Muscle layer of colon (tissue), 2 donors: ENCODE measurements around the gene DNALI1.
"Not testable (repeated sequence)": the region's sequence is repeated elsewhere in the genome, so short reads cannot be mapped to it uniquely, and the experiment has no call there.

Source experiments
- H3K27ac ChIP-seq: one replicate; pipeline ENCODE4 v1.7.0; 2013; ENCODE audit warnings: low read depth, mild to moderate bottlenecking, low read length, moderate library complexity
- H3K27me3 ChIP-seq, 2 donors: one replicate each; pipeline ENCODE4 v1.7.0; 2013; ENCODE audit warnings: low read length in 2 of 2, mild to moderate bottlenecking in 2 of 2; ENCODE audit not compliant: insufficient read depth in 2 of 2, control insufficient read depth in 1 of 2
- H3K36me3 ChIP-seq: one replicate; pipeline ENCODE4 v1.7.0; 2013; ENCODE audit warnings: mild to moderate bottlenecking, low read length; ENCODE audit not compliant: insufficient read depth
- H3K4me1 ChIP-seq: one replicate; pipeline ENCODE4 v1.7.0; 2013; ENCODE audit warnings: mild to moderate bottlenecking, low read length; ENCODE audit not compliant: insufficient read depth
- H3K4me3 ChIP-seq, 2 donors: one replicate each; pipeline ENCODE4 v1.7.0; 2013; ENCODE audit warnings: low read length in 2 of 2, low read depth in 1 of 2, mild to moderate bottlenecking in 1 of 2, moderate library complexity in 1 of 2
- H3K9ac ChIP-seq: one replicate; pipeline ENCODE4 v1.7.0; 2013; ENCODE audit warnings: low read length
- H3K9me3 ChIP-seq: one replicate; pipeline ENCODE4 v1.7.0; 2013; ENCODE audit warnings: mild to moderate bottlenecking, low read length
- donor health status: abdominal sarcoma.
- donor health status: Adenocarcinoma of cecum.

DNALI1 gene

GRCh38 chr1:37556712-37557196 lies at the start of gene DNALI1:
TSS of gene DNALI1 (plus strand) at chr1:37556940. CDS start at chr1:37556995, 55 bp downstream.
- no peak within 1 kb of the TSS for H3K9ac ChIP-seq
- peak within 1 kb of the TSS; percentile 56 to 80 for H3K4me3 ChIP-seq

DNA sequence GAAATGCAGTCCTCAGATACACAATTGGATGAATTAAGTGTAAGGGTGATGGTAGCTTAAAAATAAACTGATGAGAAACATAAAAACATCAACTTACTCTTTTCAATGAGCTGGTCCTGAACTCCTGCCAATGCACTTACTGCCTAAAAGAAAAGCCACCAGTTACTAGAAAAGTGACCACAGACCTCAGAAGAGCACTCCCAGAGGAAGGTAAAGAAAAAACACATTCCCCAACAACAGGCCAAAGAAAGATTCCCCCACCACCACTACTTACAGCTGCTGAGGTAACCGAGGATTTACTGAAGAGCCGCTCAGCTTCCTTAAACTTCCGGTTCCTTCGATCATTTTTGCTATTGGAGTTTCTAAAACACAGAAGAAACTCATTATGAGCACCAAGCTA lies 47.6 kb upstream of the DNALI1 start:
- Histone ChIP-seq H3K9me3 (no peaks in the 10 kb centered on the region), H3K4me1 (peaks cover 13% of the 10 kb centered on the region), H3K4me3 (no peak overlapping the region), H3K9ac (no peak overlapping the region), H3K27ac (no peak overlapping the region), H3K27me3 (no peaks in the 10 kb centered on the region), H3K36me3 (peaks cover 33% of the 10 kb centered on the region)

More at GRCh38 chr1:37556712-37557196, at the start of gene DNALI1:
- no peaks in the 10 kb centered on the region for H3K27me3 ChIP-seq
- H3K27ac ChIP-seq: peak within 1 kb of the TSS; percentile 63
- peaks cover 9% of the 10 kb centered on the region for H3K36me3 ChIP-seq
- no peaks in the 10 kb centered on the region for H3K9me3 ChIP-seq
- H3K4me1 ChIP-seq: peaks cover 35% of the 10 kb centered on the region

DNA sequence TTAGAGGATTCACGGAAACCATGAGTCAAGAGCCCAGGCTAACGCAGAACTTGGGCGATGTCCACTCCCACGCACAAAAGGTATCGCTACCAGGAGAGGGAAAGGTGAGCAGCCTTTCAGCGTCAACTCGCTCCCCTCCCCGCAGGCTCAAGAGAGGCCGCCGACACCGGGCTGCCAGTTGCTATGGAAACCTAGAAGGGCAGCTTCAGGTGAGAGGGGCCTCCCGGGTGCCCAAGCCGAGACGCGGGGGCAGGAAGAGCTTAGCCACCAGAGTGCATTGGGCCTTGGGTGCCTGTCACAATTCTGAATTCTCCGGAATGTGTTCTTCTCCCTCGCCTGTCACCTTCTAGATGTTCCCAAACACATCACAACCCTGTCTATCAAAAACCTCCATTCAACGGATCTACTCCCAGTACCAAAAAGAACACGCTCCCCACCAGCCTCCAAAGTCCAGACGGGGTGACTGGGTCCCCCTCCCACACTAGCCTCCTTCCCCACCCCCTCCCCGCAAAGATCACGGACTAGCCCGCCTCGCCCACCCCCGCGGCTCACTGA lies 42.9 kb upstream of the DNALI1 start:
- H3K4me1 ChIP-seq: peaks cover 16% of the 10 kb centered on the region
- peak overlapping the region; percentile 78 to 97 for H3K4me3 ChIP-seq
- no peaks in the 10 kb centered on the region for H3K9me3 ChIP-seq
- no peaks in the 10 kb centered on the region for H3K27me3 ChIP-seq
- H3K9ac ChIP-seq: peak overlapping the region; percentile 1
- H3K36me3 ChIP-seq: peaks cover 17% of the 10 kb centered on the region
- H3K27ac ChIP-seq: peak overlapping the region; percentile 98

DNA sequence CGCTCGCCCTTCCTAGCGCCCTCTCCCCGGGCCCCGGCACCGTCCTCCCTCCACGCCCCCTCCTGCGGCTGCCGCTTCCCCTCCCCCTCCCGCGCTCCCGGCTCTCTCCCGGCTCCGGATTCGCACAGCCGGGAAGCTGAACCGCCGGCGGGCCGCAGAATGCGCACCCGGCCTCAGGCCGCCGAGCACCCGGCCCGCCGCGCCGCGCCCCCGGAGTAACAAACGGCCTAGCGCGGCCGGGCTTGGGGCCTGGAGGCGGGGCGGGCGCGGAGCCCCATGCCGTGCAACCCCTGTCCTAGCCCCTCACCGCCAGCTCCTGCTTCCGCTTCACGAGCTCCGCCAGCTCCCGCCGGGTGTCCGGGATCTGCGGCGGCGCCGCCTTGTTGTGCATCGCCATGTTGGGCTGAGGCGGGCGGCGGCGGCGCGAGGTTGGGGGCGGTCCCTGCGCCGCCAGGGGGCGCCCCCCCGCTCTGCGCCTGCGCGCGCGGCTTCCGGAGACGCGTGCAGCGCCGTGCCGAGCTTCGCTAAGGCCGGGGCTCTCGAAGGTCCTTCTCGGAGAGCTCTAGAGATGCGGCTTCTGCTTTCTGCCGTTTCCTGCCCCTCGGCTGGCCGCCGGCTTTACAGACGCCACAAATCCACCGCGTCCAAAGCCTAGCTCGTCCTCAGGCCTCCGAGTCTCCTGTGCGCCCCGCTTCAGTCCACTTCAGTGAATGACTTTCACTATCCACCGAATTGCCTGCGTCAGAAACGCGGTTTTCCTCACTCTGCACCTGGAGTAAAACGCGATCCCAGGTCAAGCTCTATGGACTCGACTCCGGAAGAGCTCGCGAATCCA lies 42.2 kb upstream of the DNALI1 start, which contains the start of gene MEAF6:
TSS of gene MEAF6 (minus strand) at position 417 of the 835 bp plus-strand sequence. CDS start at position 397, 20 bp downstream.
- Histone ChIP-seq H3K36me3 (peaks cover 12% of the 10 kb centered on the region), H3K4me3 (peak within 1 kb of the TSS; percentile 78 to 97), H3K9ac (peak within 1 kb of the TSS; percentile 49), H3K4me1 (peaks cover 16% of the 10 kb centered on the region), H3K27me3 (no peaks in the 10 kb centered on the region), H3K27ac (peak within 1 kb of the TSS; percentile 98), H3K9me3 (no peaks in the 10 kb centered on the region)

GRCh38 chr1:37515185-37516034 lies 41.3 kb upstream of the DNALI1 start:
- Histone ChIP-seq H3K9me3 (no peaks in the 10 kb centered on the region), H3K36me3 (peaks cover 12% of the 10 kb centered on the region), H3K4me3 (peak overlapping the region; percentile 78 to 97), H3K9ac (peak overlapping the region; percentile 49), H3K27me3 (no peaks in the 10 kb centered on the region), H3K27ac (peak overlapping the region; percentile 98), H3K4me1 (peaks cover 16% of the 10 kb centered on the region)

GRCh38 chr1:37517569-37517968 lies 39.2 kb upstream of the DNALI1 start:
- no peaks in the 10 kb centered on the region for H3K27me3 ChIP-seq
- no peak overlapping the region for H3K4me3 ChIP-seq
- H3K4me1 ChIP-seq: peaks cover 9% of the 10 kb centered on the region
- no peaks in the 10 kb centered on the region for H3K9me3 ChIP-seq
- H3K36me3 ChIP-seq: peaks cover 4% of the 10 kb centered on the region
- H3K9ac ChIP-seq: no peak overlapping the region
- H3K27ac ChIP-seq: no peak overlapping the region

- H3K27ac ChIP-seq, H3K36me3 ChIP-seq, H3K9me3 ChIP-seq, H3K4me1 ChIP-seq, H3K9ac ChIP-seq, H3K27me3 ChIP-seq, H3K4me3 ChIP-seq: not testable (repeated sequence)
These were observed 38.5 kb upstream of the DNALI1 start for GRCh38 chr1:37518241-37518640.

- not testable (repeated sequence) for H3K9ac ChIP-seq, H3K4me3 ChIP-seq
These were observed 37.8 kb upstream of the DNALI1 start for GRCh38 chr1:37518929-37519328.

DNA sequence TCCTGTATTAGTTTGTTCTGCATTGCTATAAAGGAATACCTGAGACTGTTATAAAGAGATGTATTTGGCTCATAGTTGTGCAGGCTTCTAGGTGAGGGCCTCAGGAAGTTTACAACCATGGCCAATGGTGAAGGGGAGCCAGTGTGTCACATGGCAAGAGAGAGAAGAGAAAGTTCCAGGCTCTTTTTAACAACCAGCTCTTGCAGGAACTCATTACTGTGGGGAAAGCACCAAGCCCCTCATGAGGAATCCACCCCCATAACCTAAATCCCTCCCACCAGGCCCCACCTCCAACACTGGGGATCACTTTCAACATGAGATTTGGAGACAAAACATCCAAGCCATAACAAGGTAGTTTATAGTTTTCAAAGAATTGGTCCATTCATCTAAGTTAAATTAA lies 37.1 kb upstream of the DNALI1 start:
- Histone ChIP-seq H3K27me3 (no peaks in the 10 kb centered on the region), H3K4me1 (peaks cover 3% of the 10 kb centered on the region), H3K9me3 (no peaks in the 10 kb centered on the region), H3K27ac (no peak overlapping the region), H3K4me3 (no peak overlapping the region), H3K36me3 (no peaks in the 10 kb centered on the region), H3K9ac (no peak overlapping the region)

More at GRCh38 chr1:37518929-37519328, 37.8 kb upstream of the DNALI1 start:
- H3K4me1 ChIP-seq, H3K9me3 ChIP-seq, H3K36me3 ChIP-seq, H3K27ac ChIP-seq, H3K27me3 ChIP-seq: not testable (repeated sequence)

GRCh38 chr1:37529888-37530287 lies 26.9 kb upstream of the DNALI1 start:
- H3K36me3 ChIP-seq, H3K9ac ChIP-seq, H3K4me3 ChIP-seq, H3K27ac ChIP-seq, H3K27me3 ChIP-seq, H3K9me3 ChIP-seq: not testable (repeated sequence)
- peaks cover 13% of the 10 kb centered on the region for H3K4me1 ChIP-seq
